DND-41 (cell line): ENCODE data around the gene CD79A.

ENCODE experiments used
- ATAC-seq: fragments of 200-7000 bp; cut with Tn5 transposase; 3 replicates; pipeline ENCODE4 v1.9.1; 2021; ENCODE audit warnings: low read depth; ENCODE audit not compliant: insufficient read depth
- DNase-seq: peaks from one replicate; pipeline ENCODE4 v3.0.0-alpha.2; 2020
- H2AFZ ChIP-seq: 2 replicates; pipeline ENCODE4 v1.6.0; 2012; ENCODE audit warnings: low read depth, low read length
- H3K27ac ChIP-seq: 2 replicates; pipeline ENCODE4 v1.5.1; 2012; ENCODE audit warnings: low read length, inconsistent platforms
- H3K27me3 ChIP-seq: fragments of 200-600 bp; sonication (generic); 2 replicates; pipeline ENCODE4 v1.6.0; 2012; ENCODE audit warnings: low read length, mild to moderate bottlenecking, inconsistent platforms; ENCODE audit not compliant: insufficient read depth, poor library complexity
- H3K36me3 ChIP-seq: 2 replicates; pipeline ENCODE4 v1.5.1; 2012; ENCODE audit warnings: low read length, inconsistent platforms; ENCODE audit not compliant: insufficient read depth
- H3K4me1 ChIP-seq: 2 replicates; pipeline ENCODE4 v1.5.1; 2012; ENCODE audit warnings: mild to moderate bottlenecking, low read length; ENCODE audit not compliant: insufficient read depth
- H3K4me2 ChIP-seq: 2 replicates; pipeline ENCODE4 v1.6.0; 2012; ENCODE audit warnings: mild to moderate bottlenecking, moderate library complexity, low read length, inconsistent platforms; ENCODE audit not compliant: insufficient read depth
- H3K4me3 ChIP-seq, 2 experiments: fragments of 200-600 bp in 1 of 2; shearing (Covaris generic) in 1 of 2; 2 replicates each; pipeline ENCODE4 v1.5.1; 2012 to 2016; ENCODE audit warnings: inconsistent platforms in 2 of 2, low read length in 2 of 2, mild to moderate bottlenecking in 2 of 2, low read depth in 1 of 2, moderate library complexity in 1 of 2
- H3K79me2 ChIP-seq: 2 replicates; pipeline ENCODE4 v1.6.0; 2012; ENCODE audit warnings: low read length, inconsistent platforms; ENCODE audit not compliant: insufficient read depth
- H3K9ac ChIP-seq: 2 replicates; pipeline ENCODE4 v1.6.0; 2012; ENCODE audit warnings: low read depth, mild to moderate bottlenecking, inconsistent platforms, low read length, moderate library complexity
- H3K9me3 ChIP-seq: 2 replicates; pipeline ENCODE4 v1.5.1; 2012; ENCODE audit warnings: low read length, moderate library complexity, mild to moderate bottlenecking, inconsistent platforms; ENCODE audit not compliant: insufficient read depth, severe bottlenecking
- H4K20me1 ChIP-seq: 2 replicates; pipeline ENCODE4 v1.6.0; 2012; ENCODE audit warnings: low read length; ENCODE audit not compliant: insufficient read depth
- CTCF ChIP-seq: IDR thresholded peaks from 2 replicates; pipeline ENCODE4 v1.5.1; 2012; ENCODE audit warnings: borderline replicate concordance, low read length, moderate library complexity, mild to moderate bottlenecking; ENCODE audit not compliant: poor library complexity, severe bottlenecking; ENCODE audit errors: extremely low read depth
- EZH2 ChIP-seq: IDR thresholded peaks from 3 replicates; pipeline ENCODE4 v1.6.1; 2012; ENCODE audit warnings: borderline replicate concordance, low read depth, mild to moderate bottlenecking, moderate library complexity, low read length, inconsistent platforms; ENCODE audit not compliant: severe bottlenecking

CD79A gene

GRCh38 chr19:41918095-41918494 is 41.0 kb downstream of the CD79A start:
- Histone ChIP-seq H3K36me3 (peaks cover 10% of the 10 kb centered on the region), H3K79me2 (no peaks in the 10 kb centered on the region), H3K9ac (no peak overlapping the region), H3K9me3 (no peaks in the 10 kb centered on the region), H2AFZ (no peak overlapping the region), H3K4me1 (peaks cover 7% of the 10 kb centered on the region), H3K4me3 (no peak overlapping the region), H4K20me1 (peaks cover 13% of the 10 kb centered on the region; the same call in 1 of the 2 replicates), H3K27ac (no peak overlapping the region), H3K27me3 (no peaks in the 10 kb centered on the region), H3K4me2 (no peak overlapping the region)
- ATAC-seq: no peak
- no peak for DNase-seq
- TF ChIP-seq EZH2 (no peak), CTCF (no peak)

DNA sequence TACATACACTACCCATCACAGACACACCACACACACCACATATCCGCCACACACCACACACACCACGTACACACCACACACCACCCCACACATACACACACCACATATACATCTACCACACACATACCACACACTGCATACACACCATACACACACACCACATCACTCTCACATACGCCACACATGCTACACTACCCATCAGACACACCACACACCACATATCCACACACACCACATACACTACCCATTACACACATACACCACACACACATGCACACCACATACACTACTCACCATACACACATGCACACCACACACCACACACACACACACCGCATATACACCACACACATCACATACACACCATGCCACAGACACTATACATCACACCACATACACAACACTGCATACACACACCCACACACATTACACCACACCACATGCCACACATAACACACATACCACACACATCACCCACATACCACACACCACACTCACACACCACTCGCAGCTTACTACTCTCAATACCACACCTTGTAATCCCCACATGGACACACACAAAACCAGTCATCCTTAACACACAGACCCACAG is 41.7 kb downstream of the CD79A start:
- H3K4me2 ChIP-seq: no peak overlapping the region
- no peak overlapping the region for H3K9ac ChIP-seq
- no peak overlapping the region for H3K4me3 ChIP-seq
- H3K27ac ChIP-seq: no peak overlapping the region
- TF ChIP-seq CTCF: no peak
- no peak for TF ChIP-seq EZH2
- no peaks in the 10 kb centered on the region for H3K9me3 ChIP-seq
- ATAC-seq: no peak
- peaks cover 10% of the 10 kb centered on the region for H3K36me3 ChIP-seq
- H4K20me1 ChIP-seq: peaks cover 13% of the 10 kb centered on the region; the same call in 1 of the 2 replicates
- no peak for DNase-seq
- H2AFZ ChIP-seq: no peak overlapping the region
- H3K27me3 ChIP-seq: no peaks in the 10 kb centered on the region
- H3K79me2 ChIP-seq: no peaks in the 10 kb centered on the region
- H3K4me1 ChIP-seq: peaks cover 7% of the 10 kb centered on the region

- H3K4me2 ChIP-seq: no peak overlapping the region
- H3K27ac ChIP-seq: no peak overlapping the region
- ATAC-seq: no peak
- H2AFZ ChIP-seq: no peak overlapping the region
- DNase-seq: no peak
- no peaks in the 10 kb centered on the region for H3K27me3 ChIP-seq
- H3K9me3 ChIP-seq: no peaks in the 10 kb centered on the region
- peaks cover 10% of the 10 kb centered on the region for H3K36me3 ChIP-seq
- H3K79me2 ChIP-seq: no peaks in the 10 kb centered on the region
- H3K4me1 ChIP-seq: peaks cover 5% of the 10 kb centered on the region
- H3K4me3 ChIP-seq: no peak overlapping the region
- no peak overlapping the region for H3K9ac ChIP-seq
- H4K20me1 ChIP-seq: peaks cover 13% of the 10 kb centered on the region; the same call in 1 of the 2 replicates
- no peak for TF ChIP-seq CTCF
- TF ChIP-seq EZH2: no peak
Measured at GRCh38 chr19:41919948-41920712, 43.1 kb downstream of the CD79A start.
